ENCODE measurements around the gene TRPM3.

The TRPM3 gene

DNA sequence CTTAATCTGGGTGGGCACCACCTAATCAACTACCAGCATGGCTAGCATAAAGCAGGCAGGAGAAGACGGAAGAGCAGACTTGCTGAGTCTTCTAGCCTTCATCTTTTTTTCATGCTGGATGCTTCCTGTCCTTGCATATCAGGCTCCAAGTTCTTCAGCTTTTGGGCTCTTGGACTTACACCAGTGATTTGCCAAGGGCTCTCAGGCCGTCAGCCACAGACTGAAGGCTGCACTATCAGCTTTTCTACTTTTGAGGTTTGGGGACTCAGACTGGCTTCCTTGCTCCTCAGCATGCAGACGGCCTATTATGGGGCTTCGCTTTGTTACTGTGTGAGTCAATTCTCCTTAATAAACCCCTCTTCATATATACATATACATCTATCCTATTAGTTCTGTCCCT lies 180.2 kb downstream of the TRPM3 start:
- DNase-seq, result no peak

- DNase-seq, result no peak
Measured at GRCh38 chr9:70940605-70941004, 180.8 kb downstream of the TRPM3 start.

- DNase-seq, result no peak
Measured at GRCh38 chr9:70936536-70936935, 184.9 kb downstream of the TRPM3 start.

GRCh38 chr9:70935856-70936255 lies 185.6 kb downstream of the TRPM3 start:
- DNase-seq, result no peak

GRCh38 chr9:70934642-70935041 lies 186.8 kb downstream of the TRPM3 start:
- DNase-seq, result no peak

DNA sequence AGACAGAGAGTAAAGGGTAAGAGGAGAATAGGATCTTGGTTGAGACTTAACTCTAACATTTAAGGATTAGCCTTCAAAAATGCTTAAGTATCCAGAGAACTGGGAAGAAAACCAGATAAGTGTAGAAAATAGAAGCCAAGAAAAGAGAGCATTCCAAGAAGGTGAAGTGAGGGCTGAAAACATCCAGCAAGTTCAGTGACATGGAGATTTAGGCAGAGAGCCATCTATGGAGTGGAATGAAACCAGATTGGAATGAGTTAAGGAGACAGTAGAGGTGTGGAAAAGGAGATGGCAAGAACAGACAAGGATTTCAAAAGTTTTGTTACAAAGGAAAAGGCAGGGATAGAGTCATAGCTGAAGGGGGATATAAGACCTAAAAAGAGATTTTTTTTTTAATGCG lies 188.1 kb downstream of the TRPM3 start:
- DNase-seq, result no peak

DNA sequence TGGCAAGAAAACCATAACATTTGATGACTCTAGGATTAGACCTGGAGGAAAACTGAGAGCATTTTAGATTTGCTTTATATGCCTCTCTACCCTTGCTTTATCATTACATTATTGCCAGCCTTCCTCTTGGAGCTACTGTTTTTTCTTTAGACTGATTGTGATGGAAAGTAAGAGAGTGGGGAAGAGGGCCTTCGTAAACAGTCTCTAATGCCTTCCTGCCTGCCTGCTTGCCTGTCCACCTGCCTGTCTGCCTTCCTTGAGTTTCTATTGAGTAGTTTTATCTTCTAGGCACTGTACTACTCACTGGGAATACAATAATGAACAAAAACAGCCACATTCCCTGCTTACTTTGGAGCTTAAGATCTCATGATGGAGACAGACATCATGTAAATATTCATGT lies 189.3 kb downstream of the TRPM3 start:
- DNase-seq, result no peak

DNA sequence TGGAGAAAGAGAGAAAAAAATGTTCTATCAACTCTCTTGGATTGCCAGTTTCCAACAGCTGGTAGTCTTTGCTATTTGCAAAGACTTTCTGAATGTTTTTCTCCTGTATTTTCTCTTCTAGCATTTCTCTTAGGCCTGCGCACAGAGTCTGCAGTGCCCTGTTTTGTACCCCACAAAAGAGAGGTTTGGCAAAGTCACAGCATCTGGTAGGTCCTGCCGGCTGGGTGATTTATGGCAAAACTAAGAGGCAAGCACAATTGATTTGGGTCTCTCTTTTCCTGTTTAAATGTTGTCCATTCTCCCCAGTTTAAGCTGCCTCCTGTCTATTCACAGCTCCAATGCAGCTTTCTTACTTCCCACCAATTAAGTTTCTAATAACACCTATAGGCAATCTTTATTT lies 193.9 kb downstream of the TRPM3 start:
- DNase-seq, result no peak

GRCh38 chr9:70924895-70925547 lies 196.4 kb downstream of the TRPM3 start:
- DNase-seq, result peak in 1 of 5 experiments; percentile 33

DNA sequence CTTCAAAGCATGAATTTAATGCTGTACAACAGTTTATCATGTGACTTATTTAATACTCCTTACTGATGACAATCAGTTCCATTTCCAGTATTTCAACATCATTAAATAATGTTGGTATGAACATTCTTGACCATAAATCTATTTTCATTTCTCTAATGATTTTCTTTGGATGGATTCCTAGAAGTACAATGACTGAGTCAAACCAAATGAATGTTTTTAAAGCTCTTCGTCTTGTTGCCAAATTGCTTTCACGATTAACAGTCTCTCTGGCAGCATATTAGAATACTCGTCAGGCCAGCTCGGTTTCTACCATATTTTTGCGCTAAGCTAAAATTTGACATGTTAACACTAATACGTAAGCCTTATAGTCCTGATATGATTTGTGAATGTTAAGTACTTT lies 197.0 kb downstream of the TRPM3 start:
- DNase-seq, result no peak

- DNase-seq, result no peak
Measured at GRCh38 chr9:70923961-70924360, 197.5 kb downstream of the TRPM3 start.

GRCh38 chr9:70921136-70921535 lies 200.3 kb downstream of the TRPM3 start:
- no peak for DNase-seq

DNA sequence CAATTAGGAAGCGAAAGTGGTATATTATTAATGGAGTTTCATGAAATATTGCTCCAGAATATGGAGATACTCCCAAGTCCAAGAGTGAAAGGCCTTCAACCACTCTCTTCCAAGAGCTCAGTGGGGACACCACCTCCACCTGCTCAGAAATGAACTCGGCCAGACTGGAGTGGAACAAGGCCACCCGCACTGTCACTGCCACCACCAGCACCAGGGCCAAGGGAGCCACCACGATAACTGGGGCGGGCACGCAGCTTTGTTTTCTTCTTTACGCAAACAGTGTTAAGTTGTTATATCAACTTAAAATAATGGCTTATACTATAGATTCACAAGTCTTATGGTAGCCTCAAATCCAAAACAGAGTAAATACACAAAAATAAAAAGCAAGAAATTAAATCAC lies 204.1 kb downstream of the TRPM3 start:
- DNase-seq, result no peak

DNA sequence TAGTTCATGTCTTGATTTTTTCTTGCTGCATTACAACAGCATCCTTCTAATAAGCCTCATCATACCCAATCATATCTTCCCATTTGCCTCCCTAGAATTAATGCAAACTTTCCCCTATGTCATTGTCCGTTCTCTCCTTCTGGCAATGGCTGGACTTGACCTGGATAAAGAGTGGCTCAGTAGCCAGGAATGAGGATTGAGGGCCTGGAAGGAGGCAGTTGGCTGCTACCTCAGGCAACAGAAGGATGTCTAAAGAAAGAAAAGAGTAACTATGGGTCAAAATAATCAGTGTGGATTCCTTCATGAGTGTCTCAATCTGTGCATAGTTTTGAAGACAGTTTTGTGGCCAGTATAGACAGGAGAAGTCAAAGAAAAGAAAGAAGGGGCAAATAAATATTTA lies 209.6 kb downstream of the TRPM3 start:
- no peak for DNase-seq

- no peak for DNase-seq
Measured at GRCh38 chr9:70910598-70910997, 210.8 kb downstream of the TRPM3 start.

GRCh38 chr9:70902692-70903131 lies 218.7 kb downstream of the TRPM3 start:
- no peak for DNase-seq

DNA sequence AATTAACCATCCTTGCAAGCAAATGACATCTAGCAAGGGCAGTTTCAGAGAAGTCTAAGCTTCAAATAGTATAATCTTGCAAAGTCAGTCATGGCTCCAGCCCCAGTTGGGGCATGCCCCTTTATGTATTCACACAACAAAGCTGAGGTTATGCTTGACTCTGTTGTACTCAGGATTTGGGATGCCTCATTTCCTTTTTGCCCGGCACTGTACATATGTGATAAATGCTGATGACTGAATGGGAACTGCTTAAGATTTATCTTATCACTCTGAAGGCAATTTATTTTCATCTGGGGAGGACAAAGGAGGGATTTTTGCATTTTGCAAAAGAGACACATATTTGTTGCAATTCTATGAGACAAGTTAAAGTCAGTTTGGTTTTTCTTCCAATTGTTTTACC lies 219.2 kb downstream of the TRPM3 start:
- DNase-seq, result no peak

GRCh38 chr9:70901746-70902145 lies 219.7 kb downstream of the TRPM3 start:
- DNase-seq, result no peak

DNA sequence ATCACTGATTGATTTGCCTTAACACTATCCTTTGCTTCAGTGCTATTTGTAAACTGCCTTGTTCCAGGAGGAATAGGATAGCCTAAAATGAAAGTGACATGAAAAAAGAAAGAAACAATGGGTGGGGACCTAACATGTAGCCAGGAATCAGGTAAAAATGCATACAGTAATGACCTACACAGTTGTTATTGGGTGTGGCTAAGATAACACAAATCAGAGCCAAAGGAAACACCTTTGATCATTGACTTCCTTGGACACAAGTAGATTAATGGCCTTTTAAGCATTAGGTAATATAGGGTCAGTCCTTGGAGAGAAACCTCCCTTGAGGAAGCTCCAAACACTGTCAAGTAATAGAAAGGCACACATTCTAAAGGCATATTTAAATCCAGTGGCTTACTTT lies 220.4 kb downstream of the TRPM3 start:
- DNase-seq, result no peak

DNA sequence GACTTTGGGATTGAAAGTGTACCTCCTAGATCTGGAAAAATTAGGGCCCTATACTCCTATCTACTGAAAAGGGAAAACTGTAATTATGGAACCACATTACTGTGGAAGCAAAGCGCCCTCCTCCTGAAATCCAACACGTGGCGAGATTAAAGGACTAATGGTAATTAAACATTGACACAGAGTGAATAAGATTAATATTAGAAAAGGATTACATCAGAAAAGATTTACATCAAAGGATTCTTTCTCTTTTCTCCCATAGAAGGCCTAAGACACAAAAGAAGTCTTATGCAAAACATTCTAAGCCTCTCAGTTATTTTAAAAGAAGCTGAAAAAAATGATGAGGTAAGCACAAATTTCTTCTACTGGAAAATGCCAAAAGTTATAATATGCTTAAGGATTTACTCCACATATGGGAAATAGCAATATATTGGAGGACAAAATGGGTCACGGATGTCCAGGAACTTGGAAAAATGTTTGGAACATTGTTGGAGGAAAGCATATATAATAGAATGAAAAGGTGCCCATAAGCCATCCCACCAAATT lies 227.8 kb downstream of the TRPM3 start:
- no peak for DNase-seq

- DNase-seq, result no peak
Measured at GRCh38 chr9:70888471-70888870, 232.9 kb downstream of the TRPM3 start.

- DNase-seq, result no peak
Measured at GRCh38 chr9:70887826-70888225, 233.6 kb downstream of the TRPM3 start.

DNA sequence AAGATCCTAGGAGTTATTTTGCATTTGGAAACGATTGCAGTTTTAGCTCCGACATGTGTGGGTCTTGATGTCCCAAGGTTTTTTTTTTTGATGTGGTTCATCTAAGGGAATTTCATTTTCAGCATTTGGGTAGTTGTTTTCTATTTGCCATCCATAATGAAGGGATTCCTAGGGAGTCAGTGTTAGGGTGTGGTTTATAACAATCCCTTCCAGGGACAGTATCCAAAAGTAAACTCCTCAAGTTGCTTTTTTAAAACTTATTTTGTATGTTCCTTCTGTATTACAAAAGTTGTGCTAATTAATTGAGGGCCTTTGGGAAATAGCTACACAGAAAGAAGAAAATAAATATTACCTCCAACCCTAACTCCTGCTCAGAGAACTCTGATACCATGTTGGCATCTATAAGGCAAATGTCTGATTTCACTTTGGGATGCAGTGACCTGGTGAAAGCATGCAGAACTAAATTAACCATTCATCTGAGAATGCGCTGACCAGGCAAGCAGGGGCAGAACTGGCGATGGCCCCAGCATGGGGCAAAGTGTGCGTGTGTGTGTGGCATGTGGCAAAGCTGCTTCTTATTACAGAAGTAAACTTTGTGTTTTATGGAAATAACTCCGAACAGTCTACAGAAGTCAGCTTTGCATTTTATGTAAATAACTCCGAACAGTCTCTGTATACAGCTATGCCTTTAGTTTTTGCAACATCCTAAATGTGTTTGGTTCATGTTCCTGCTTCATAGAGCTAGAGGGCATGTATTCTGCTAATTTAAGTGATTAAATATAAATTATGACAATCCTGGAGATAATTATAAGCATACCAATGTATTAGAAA lies 237.2 kb downstream of the TRPM3 start:
- no peak for DNase-seq

GRCh38 chr9:70883056-70883455 lies 238.4 kb downstream of the TRPM3 start:
- no peak for DNase-seq

All from T-helper 2 cell (primary cell).